Measurements from ENCODE around the gene GM2A. TPM values are rescaled to one million over a fixed set of nuclear protein-coding genes. Genes with fewer than 3 reads are reported as not detected.
"Not testable (repeated sequence)": the region's sequence is repeated elsewhere in the genome, so short reads cannot be mapped to it uniquely, and the experiment has no call there.

The GM2A gene
- total RNA-seq, 2 donors from 2014 or later: 6.0 to 13.4 TPM

GRCh38 chr5:151288180-151288579 lies 35.2 kb downstream of the GM2A start:
- H3K27ac Mint-ChIP-seq: no peak overlapping the region
- no peak for ATAC-seq
- no peak for DNase-seq

GRCh38 chr5:151293624-151294023 lies 40.6 kb downstream of the GM2A start:
- no peak overlapping the region for H3K27ac Mint-ChIP-seq
- no peaks in the 10 kb centered on the region for H3K9me3 ChIP-seq (ENCODE audit: control insufficient read depth, low read length, poor library complexity, severe bottlenecking)
- ATAC-seq: no peak

More at GRCh38 chr5:151288180-151288579, 35.2 kb downstream of the GM2A start:
- no peak overlapping the region for H3K4me3 Mint-ChIP-seq
- H3K9me3 ChIP-seq (ENCODE audit: control insufficient read depth, low read length, poor library complexity, severe bottlenecking): no peaks in the 10 kb centered on the region
- no peaks in the 10 kb centered on the region for H3K36me3 Mint-ChIP-seq (ENCODE audit: low read depth)
- peaks cover 10% of the 10 kb centered on the region for H3K27me3 Mint-ChIP-seq
- peaks cover 6% of the 10 kb centered on the region for H3K4me1 Mint-ChIP-seq

GRCh38 chr5:151295138-151295537 lies 42.2 kb downstream of the GM2A start:
- ATAC-seq: no peak
- H3K4me1 Mint-ChIP-seq: peaks cover 2% of the 10 kb centered on the region
- H3K27ac Mint-ChIP-seq: no peak overlapping the region

More at GRCh38 chr5:151293624-151294023, 40.6 kb downstream of the GM2A start:
- H3K36me3 Mint-ChIP-seq (ENCODE audit: low read depth): no peaks in the 10 kb centered on the region
- no peak for DNase-seq
- no peak overlapping the region for H3K4me3 Mint-ChIP-seq
- peaks cover 16% of the 10 kb centered on the region for H3K27me3 Mint-ChIP-seq
- peaks cover 2% of the 10 kb centered on the region for H3K4me1 Mint-ChIP-seq

GRCh38 chr5:151295791-151296477 lies 42.9 kb downstream of the GM2A start:
- H3K27me3 Mint-ChIP-seq: peaks cover 22% of the 10 kb centered on the region
- ATAC-seq: no peak
- H3K4me1 Mint-ChIP-seq: peaks cover 2% of the 10 kb centered on the region
- no peak overlapping the region for H3K27ac Mint-ChIP-seq
- no peak overlapping the region for H3K4me3 Mint-ChIP-seq
- no peaks in the 10 kb centered on the region for H3K9me3 ChIP-seq (ENCODE audit: control insufficient read depth, low read length, poor library complexity, severe bottlenecking)
- no peak for DNase-seq
- no peaks in the 10 kb centered on the region for H3K36me3 Mint-ChIP-seq (ENCODE audit: low read depth)

More at GRCh38 chr5:151295138-151295537, 42.2 kb downstream of the GM2A start:
- H3K9me3 ChIP-seq (ENCODE audit: control insufficient read depth, low read length, poor library complexity, severe bottlenecking): no peaks in the 10 kb centered on the region
- H3K4me3 Mint-ChIP-seq: no peak overlapping the region
- no peaks in the 10 kb centered on the region for H3K36me3 Mint-ChIP-seq (ENCODE audit: low read depth)
- no peak for DNase-seq
- H3K27me3 Mint-ChIP-seq: peaks cover 16% of the 10 kb centered on the region

- Mint-ChIP-seq H3K27ac (no peak overlapping the region), H3K4me1 (peaks cover 2% of the 10 kb centered on the region), H3K4me3 (no peak overlapping the region), H3K36me3 (ENCODE audit: low read depth) (no peaks in the 10 kb centered on the region), H3K27me3 (peaks cover 27% of the 10 kb centered on the region)
- no peaks in the 10 kb centered on the region for H3K9me3 ChIP-seq (ENCODE audit: control insufficient read depth, low read length, poor library complexity, severe bottlenecking)
- DNase-seq: no peak
- ATAC-seq: no peak
Measured at GRCh38 chr5:151296478-151296830, 43.5 kb downstream of the GM2A start.

GRCh38 chr5:151296974-151297373 lies 44.0 kb downstream of the GM2A start:
- H3K4me1 Mint-ChIP-seq: peaks cover 2% of the 10 kb centered on the region
- DNase-seq: no peak
- H3K36me3 Mint-ChIP-seq (ENCODE audit: low read depth): no peaks in the 10 kb centered on the region
- H3K27ac Mint-ChIP-seq: no peak overlapping the region
- H3K4me3 Mint-ChIP-seq: no peak overlapping the region
- H3K9me3 ChIP-seq (ENCODE audit: control insufficient read depth, low read length, poor library complexity, severe bottlenecking): no peaks in the 10 kb centered on the region
- H3K27me3 Mint-ChIP-seq: peaks cover 32% of the 10 kb centered on the region
- no peak for ATAC-seq

GRCh38 chr5:151298063-151298855 lies 45.3 kb downstream of the GM2A start:
- DNase-seq (no peak), ATAC-seq (no peak)
- H3K9me3 ChIP-seq (ENCODE audit: control insufficient read depth, low read length, poor library complexity, severe bottlenecking): no peaks in the 10 kb centered on the region
- no peak overlapping the region for H3K27ac Mint-ChIP-seq
- peaks cover 43% of the 10 kb centered on the region for H3K27me3 Mint-ChIP-seq
- H3K4me3 Mint-ChIP-seq: no peak overlapping the region
- H3K4me1 Mint-ChIP-seq: peaks cover 2% of the 10 kb centered on the region
- peaks cover 2% of the 10 kb centered on the region for H3K36me3 Mint-ChIP-seq (ENCODE audit: low read depth)

GRCh38 chr5:151303666-151304065 lies 50.7 kb downstream of the GM2A start, which contains the start of gene SLC36A3:
Gene SLC36A3, minus strand, starts transcription at chr5:151303766. Its CDS starts 412 bp downstream, at chr5:151303354.
- no peak within 1 kb of the TSS for H3K27ac Mint-ChIP-seq
- no peaks in the 10 kb centered on the region for H3K4me1 Mint-ChIP-seq
- peaks cover 2% of the 10 kb centered on the region for H3K36me3 Mint-ChIP-seq (ENCODE audit: low read depth)
- peaks cover 50% of the 10 kb centered on the region for H3K27me3 Mint-ChIP-seq
- no peaks in the 10 kb centered on the region for H3K9me3 ChIP-seq (ENCODE audit: control insufficient read depth, low read length, poor library complexity, severe bottlenecking)
- ATAC-seq (no peak), DNase-seq (no peak)
- no peak within 1 kb of the TSS for H3K4me3 Mint-ChIP-seq

GRCh38 chr5:151309266-151309665 lies 56.3 kb downstream of the GM2A start:
- not testable (repeated sequence) for H3K9me3 ChIP-seq (ENCODE audit: control insufficient read depth, low read length, poor library complexity, severe bottlenecking); H3K36me3 Mint-ChIP-seq (ENCODE audit: low read depth); H3K4me3 Mint-ChIP-seq; DNase-seq; H3K4me1 Mint-ChIP-seq; H3K27ac Mint-ChIP-seq; ATAC-seq
- H3K27me3 Mint-ChIP-seq: peaks cover 35% of the 10 kb centered on the region

- H3K27me3 Mint-ChIP-seq: peaks cover 40% of the 10 kb centered on the region
- not testable (repeated sequence) for H3K4me3 Mint-ChIP-seq; H3K9me3 ChIP-seq (ENCODE audit: control insufficient read depth, low read length, poor library complexity, severe bottlenecking); ATAC-seq; H3K27ac Mint-ChIP-seq; H3K36me3 Mint-ChIP-seq (ENCODE audit: low read depth); DNase-seq; H3K4me1 Mint-ChIP-seq
Measured at GRCh38 chr5:151309821-151310220, 56.8 kb downstream of the GM2A start.

GRCh38 chr5:151310932-151311331 lies 57.9 kb downstream of the GM2A start:
- Mint-ChIP-seq H3K36me3 (ENCODE audit: low read depth) (no peaks in the 10 kb centered on the region), H3K27me3 (peaks cover 45% of the 10 kb centered on the region), H3K4me3 (no peak overlapping the region), H3K27ac (no peak overlapping the region), H3K4me1 (peaks cover 2% of the 10 kb centered on the region)
- ATAC-seq (no peak), DNase-seq (no peak)
- no peaks in the 10 kb centered on the region for H3K9me3 ChIP-seq (ENCODE audit: control insufficient read depth, low read length, poor library complexity, severe bottlenecking)

- DNase-seq (no peak), ATAC-seq (no peak)
- Mint-ChIP-seq H3K27me3 (peaks cover 44% of the 10 kb centered on the region), H3K4me1 (peaks cover 4% of the 10 kb centered on the region), H3K36me3 (ENCODE audit: low read depth) (no peaks in the 10 kb centered on the region), H3K27ac (no peak overlapping the region), H3K4me3 (no peak overlapping the region)
- no peaks in the 10 kb centered on the region for H3K9me3 ChIP-seq (ENCODE audit: control insufficient read depth, low read length, poor library complexity, severe bottlenecking)
Measured at GRCh38 chr5:151312756-151313324, 59.9 kb downstream of the GM2A start.

GRCh38 chr5:151313357-151313756 lies 60.4 kb downstream of the GM2A start:
- no peak for DNase-seq
- H3K9me3 ChIP-seq (ENCODE audit: control insufficient read depth, low read length, poor library complexity, severe bottlenecking): no peaks in the 10 kb centered on the region
- no peak overlapping the region for H3K27ac Mint-ChIP-seq
- no peak for ATAC-seq
- H3K36me3 Mint-ChIP-seq (ENCODE audit: low read depth): no peaks in the 10 kb centered on the region
- H3K27me3 Mint-ChIP-seq: peaks cover 41% of the 10 kb centered on the region
- no peak overlapping the region for H3K4me3 Mint-ChIP-seq
- peaks cover 4% of the 10 kb centered on the region for H3K4me1 Mint-ChIP-seq

Data from T-helper 17 cell (primary cell).